ENCODE data around the gene KIFC3.

Gene KIFC3

GRCh38 chr16:57754354-57755060, 47.8 kb downstream of the KIFC3 start:
- Histone ChIP-seq H3K9me3 (ENCODE audit: control insufficient read depth in 1 of 2, low read length in 2 of 2) (no peaks in the 10 kb centered on the region), H3K36me3 (ENCODE audit: control insufficient read depth in 1 of 2, insufficient read depth in 2 of 2, low read length in 2 of 2) (peaks cover 3 to 42% of the 10 kb centered on the region in 2 donors), H3K4me1 (ENCODE audit: control insufficient read depth in 1 of 2, insufficient read depth in 2 of 2, low read length in 2 of 2) (peaks cover 0 to 4% of the 10 kb centered on the region in 2 donors), H3K27me3 (ENCODE audit: control insufficient read depth in 1 of 2, insufficient read depth in 2 of 2, low read length in 2 of 2) (no peaks in the 10 kb centered on the region), H3K9ac (ENCODE audit: low read depth in 1 of 2, low read length in 2 of 2) (no peak overlapping the region), H3K4me3 (ENCODE audit: low read depth in 1 of 2, low read length in 2 of 2) (no peak overlapping the region), H3K27ac (ENCODE audit: low read depth, low read length) (no peak overlapping the region)

- Histone ChIP-seq H3K27me3 (ENCODE audit: control insufficient read depth in 1 of 2, insufficient read depth in 2 of 2, low read length in 2 of 2) (no peaks in the 10 kb centered on the region), H3K27ac (ENCODE audit: low read depth, low read length) (no peak overlapping the region), H3K36me3 (ENCODE audit: control insufficient read depth in 1 of 2, insufficient read depth in 2 of 2, low read length in 2 of 2) (peaks cover 3 to 42% of the 10 kb centered on the region in 2 donors), H3K9ac (ENCODE audit: low read depth in 1 of 2, low read length in 2 of 2) (no peak overlapping the region), H3K4me1 (ENCODE audit: control insufficient read depth in 1 of 2, insufficient read depth in 2 of 2, low read length in 2 of 2) (peaks cover 0 to 4% of the 10 kb centered on the region in 2 donors), H3K9me3 (ENCODE audit: control insufficient read depth in 1 of 2, low read length in 2 of 2) (no peaks in the 10 kb centered on the region), H3K4me3 (ENCODE audit: low read depth in 1 of 2, low read length in 2 of 2) (no peak overlapping the region)
Measured at GRCh38 chr16:57753448-57754353, 48.6 kb downstream of the KIFC3 start.

- Histone ChIP-seq H3K9me3 (ENCODE audit: control insufficient read depth in 1 of 2, low read length in 2 of 2) (no peaks in the 10 kb centered on the region), H3K27ac (ENCODE audit: low read depth, low read length) (no peak overlapping the region), H3K4me1 (ENCODE audit: control insufficient read depth in 1 of 2, insufficient read depth in 2 of 2, low read length in 2 of 2) (peaks cover 0 to 4% of the 10 kb centered on the region in 2 donors), H3K36me3 (ENCODE audit: control insufficient read depth in 1 of 2, insufficient read depth in 2 of 2, low read length in 2 of 2) (peaks cover 3 to 40% of the 10 kb centered on the region in 2 donors), H3K9ac (ENCODE audit: low read depth in 1 of 2, low read length in 2 of 2) (no peak overlapping the region), H3K27me3 (ENCODE audit: control insufficient read depth in 1 of 2, insufficient read depth in 2 of 2, low read length in 2 of 2) (no peaks in the 10 kb centered on the region), H3K4me3 (ENCODE audit: low read depth in 1 of 2, low read length in 2 of 2) (no peak overlapping the region)
Measured at GRCh38 chr16:57752581-57753447, 49.5 kb downstream of the KIFC3 start.

- no peaks in the 10 kb centered on the region for H3K9me3 ChIP-seq (ENCODE audit: control insufficient read depth in 1 of 2, low read length in 2 of 2)
- H3K36me3 ChIP-seq (ENCODE audit: control insufficient read depth in 1 of 2, insufficient read depth in 2 of 2, low read length in 2 of 2) = peaks cover 3 to 39% of the 10 kb centered on the region in 2 donors
- no peak overlapping the region for H3K4me3 ChIP-seq (ENCODE audit: low read depth in 1 of 2, low read length in 2 of 2)
- no peak overlapping the region for H3K27ac ChIP-seq (ENCODE audit: low read depth, low read length)
- no peak overlapping the region for H3K9ac ChIP-seq (ENCODE audit: low read depth in 1 of 2, low read length in 2 of 2)
- no peaks in the 10 kb centered on the region for H3K27me3 ChIP-seq (ENCODE audit: control insufficient read depth in 1 of 2, insufficient read depth in 2 of 2, low read length in 2 of 2)
- no peaks in the 10 kb centered on the region for H3K4me1 ChIP-seq (ENCODE audit: control insufficient read depth in 1 of 2, insufficient read depth in 2 of 2, low read length in 2 of 2)
Measured at GRCh38 chr16:57752203-57752580, 50.1 kb downstream of the KIFC3 start.

DNA sequence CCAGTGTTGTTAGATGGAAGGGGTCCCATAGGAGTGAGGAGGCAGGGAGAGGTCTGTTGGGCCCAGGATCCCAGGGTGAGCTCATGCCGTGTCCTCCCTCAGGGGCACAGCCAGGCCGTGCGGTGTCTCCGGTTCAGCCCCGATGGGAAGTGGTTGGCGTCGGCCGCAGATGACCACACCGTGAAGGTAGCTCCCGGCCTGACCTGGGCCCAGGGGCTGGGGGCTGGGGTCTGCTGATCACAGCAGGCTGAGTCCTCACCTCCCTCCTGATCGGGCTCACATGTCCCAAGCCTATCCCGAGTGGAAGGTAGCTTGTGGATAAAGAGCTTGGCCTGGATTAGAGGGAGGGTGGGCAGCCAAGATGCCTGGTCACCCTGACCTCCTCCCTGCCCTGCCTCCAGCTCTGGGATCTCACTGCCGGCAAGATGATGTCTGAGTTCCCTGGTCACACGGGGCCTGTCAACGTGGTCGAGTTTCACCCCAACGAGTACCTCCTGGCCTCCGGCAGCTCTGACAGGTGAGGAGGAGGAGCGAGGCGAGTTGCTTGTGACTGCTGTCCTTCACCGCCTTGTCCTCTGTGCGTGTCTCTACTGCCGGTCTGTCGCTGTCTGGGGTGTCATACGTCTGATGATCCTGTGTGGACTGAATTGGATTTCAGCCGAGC, 50.6 kb downstream of the KIFC3 start:
- no peak overlapping the region for H3K9ac ChIP-seq (ENCODE audit: low read depth in 1 of 2, low read length in 2 of 2)
- H3K27me3 ChIP-seq (ENCODE audit: control insufficient read depth in 1 of 2, insufficient read depth in 2 of 2, low read length in 2 of 2) = no peaks in the 10 kb centered on the region
- no peak overlapping the region for H3K27ac ChIP-seq (ENCODE audit: low read depth, low read length)
- no peak overlapping the region for H3K4me3 ChIP-seq (ENCODE audit: low read depth in 1 of 2, low read length in 2 of 2)
- H3K36me3 ChIP-seq (ENCODE audit: control insufficient read depth in 1 of 2, insufficient read depth in 2 of 2, low read length in 2 of 2) = peaks cover 3 to 38% of the 10 kb centered on the region in 2 donors
- no peaks in the 10 kb centered on the region for H3K4me1 ChIP-seq (ENCODE audit: control insufficient read depth in 1 of 2, insufficient read depth in 2 of 2, low read length in 2 of 2)
- H3K9me3 ChIP-seq (ENCODE audit: control insufficient read depth in 1 of 2, low read length in 2 of 2) = no peaks in the 10 kb centered on the region

DNA sequence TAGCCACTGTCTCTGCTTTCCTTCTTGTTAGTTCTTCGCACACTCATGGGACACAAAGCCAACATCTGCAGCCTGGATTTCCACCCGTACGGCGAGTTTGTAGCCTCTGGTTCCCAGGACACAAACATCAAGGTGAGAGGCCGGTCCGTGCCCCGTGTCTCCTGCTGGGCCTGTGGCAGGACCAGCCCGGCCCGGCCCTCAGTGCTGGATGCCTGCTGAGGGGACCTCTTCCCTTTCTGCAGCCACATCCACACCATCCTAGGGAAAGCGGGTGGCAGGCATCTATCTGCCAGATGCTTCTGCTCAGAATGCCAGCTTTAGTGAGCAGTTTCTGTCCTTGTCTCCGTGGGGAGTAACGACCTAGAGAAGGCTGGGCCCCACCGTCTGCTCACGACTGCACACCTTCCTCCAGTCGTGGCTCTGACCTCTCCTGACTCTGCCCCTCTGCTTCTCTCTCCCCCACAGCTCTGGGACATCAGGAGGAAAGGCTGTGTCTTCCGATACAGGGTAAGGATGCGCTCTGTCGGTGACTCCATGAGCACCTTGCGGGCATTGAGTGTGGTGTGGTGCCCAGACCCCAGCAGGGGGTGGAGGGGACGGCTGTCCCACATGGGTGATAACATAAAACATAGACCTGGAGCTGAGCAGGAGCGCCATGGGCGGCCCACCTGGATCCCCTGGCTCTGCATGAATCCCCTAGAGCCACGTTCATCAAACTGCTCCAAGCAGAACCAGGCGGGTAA, 51.3 kb downstream of the KIFC3 start:
- H3K36me3 ChIP-seq (ENCODE audit: control insufficient read depth in 1 of 2, insufficient read depth in 2 of 2, low read length in 2 of 2) = peaks cover 3 to 33% of the 10 kb centered on the region in 2 donors

GRCh38 chr16:57749856-57750452, 52.3 kb downstream of the KIFC3 start:
- Histone ChIP-seq H3K36me3 (ENCODE audit: control insufficient read depth in 1 of 2, insufficient read depth in 2 of 2, low read length in 2 of 2) (peaks cover 3 to 27% of the 10 kb centered on the region in 2 donors), H3K27ac (ENCODE audit: low read depth, low read length) (no peak overlapping the region), H3K4me1 (ENCODE audit: control insufficient read depth in 1 of 2, insufficient read depth in 2 of 2, low read length in 2 of 2) (no peaks in the 10 kb centered on the region), H3K9me3 (ENCODE audit: control insufficient read depth in 1 of 2, low read length in 2 of 2) (no peaks in the 10 kb centered on the region), H3K4me3 (ENCODE audit: low read depth in 1 of 2, low read length in 2 of 2) (no peak overlapping the region), H3K9ac (ENCODE audit: low read depth in 1 of 2, low read length in 2 of 2) (no peak overlapping the region), H3K27me3 (ENCODE audit: control insufficient read depth in 1 of 2, insufficient read depth in 2 of 2, low read length in 2 of 2) (no peaks in the 10 kb centered on the region)

More for the DNA sequence above, 51.3 kb downstream of the KIFC3 start:
- H3K4me1 ChIP-seq (ENCODE audit: control insufficient read depth in 1 of 2, insufficient read depth in 2 of 2, low read length in 2 of 2) = no peaks in the 10 kb centered on the region
- no peaks in the 10 kb centered on the region for H3K9me3 ChIP-seq (ENCODE audit: control insufficient read depth in 1 of 2, low read length in 2 of 2)
- H3K27ac ChIP-seq (ENCODE audit: low read depth, low read length) = no peak overlapping the region
- no peak overlapping the region for H3K4me3 ChIP-seq (ENCODE audit: low read depth in 1 of 2, low read length in 2 of 2)
- H3K9ac ChIP-seq (ENCODE audit: low read depth in 1 of 2, low read length in 2 of 2) = no peak overlapping the region
- H3K27me3 ChIP-seq (ENCODE audit: control insufficient read depth in 1 of 2, insufficient read depth in 2 of 2, low read length in 2 of 2) = no peaks in the 10 kb centered on the region

DNA sequence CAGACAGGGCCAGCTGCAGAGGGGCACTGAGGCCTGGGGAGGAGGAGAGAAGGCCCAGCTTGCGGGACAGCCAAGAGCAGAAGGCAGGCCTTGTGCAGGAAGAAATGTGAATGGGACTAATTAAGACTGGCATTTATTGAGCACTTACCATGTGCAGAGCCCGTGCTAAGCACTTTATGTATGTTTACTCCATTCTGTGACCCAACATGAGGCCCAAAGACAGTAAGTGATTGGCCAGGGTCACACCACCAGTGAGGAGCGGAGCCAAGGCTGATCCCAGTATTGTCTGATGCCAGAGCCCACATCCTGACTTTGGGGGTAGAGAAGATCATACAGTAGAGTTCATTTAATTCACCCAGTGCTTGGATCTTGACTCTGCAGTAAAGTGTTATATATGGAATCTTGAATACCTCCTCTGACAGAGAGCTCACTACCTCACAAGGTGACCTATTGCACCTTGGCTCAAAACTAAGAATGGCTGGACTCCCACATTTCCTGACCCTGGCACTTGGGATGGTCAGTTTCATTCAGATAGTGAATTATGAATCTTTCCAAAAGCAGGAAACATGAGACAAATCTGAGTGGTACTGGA, 53.1 kb downstream of the KIFC3 start:
- H3K9me3 ChIP-seq (ENCODE audit: control insufficient read depth in 1 of 2, low read length in 2 of 2) = no peaks in the 10 kb centered on the region
- H3K27ac ChIP-seq (ENCODE audit: low read depth, low read length) = no peak overlapping the region
- no peaks in the 10 kb centered on the region for H3K27me3 ChIP-seq (ENCODE audit: control insufficient read depth in 1 of 2, insufficient read depth in 2 of 2, low read length in 2 of 2)
- peaks cover 3 to 32% of the 10 kb centered on the region in 2 donors for H3K36me3 ChIP-seq (ENCODE audit: control insufficient read depth in 1 of 2, insufficient read depth in 2 of 2, low read length in 2 of 2)
- H3K4me3 ChIP-seq (ENCODE audit: low read depth in 1 of 2, low read length in 2 of 2) = no peak overlapping the region
- no peak overlapping the region for H3K9ac ChIP-seq (ENCODE audit: low read depth in 1 of 2, low read length in 2 of 2)
- no peaks in the 10 kb centered on the region for H3K4me1 ChIP-seq (ENCODE audit: control insufficient read depth in 1 of 2, insufficient read depth in 2 of 2, low read length in 2 of 2)

Measured in duodenal mucosa (tissue), 2 donors.